GM18867 (cell line): Measurements from ENCODE around the gene ADIPOR2.
"Not testable (repeated sequence)": the region's sequence is repeated elsewhere in the genome, so short reads cannot be mapped to it uniquely, and the experiment has no call there.

Source experiments
- ATAC-seq: cut with Tn5 transposase; IDR thresholded peaks from one replicate; pipeline ENCODE4 v1.9.1; 2021; ENCODE audit warnings: mild to moderate bottlenecking, moderate library complexity; ENCODE audit not compliant: unreplicated experiment

ADIPOR2 gene

DNA sequence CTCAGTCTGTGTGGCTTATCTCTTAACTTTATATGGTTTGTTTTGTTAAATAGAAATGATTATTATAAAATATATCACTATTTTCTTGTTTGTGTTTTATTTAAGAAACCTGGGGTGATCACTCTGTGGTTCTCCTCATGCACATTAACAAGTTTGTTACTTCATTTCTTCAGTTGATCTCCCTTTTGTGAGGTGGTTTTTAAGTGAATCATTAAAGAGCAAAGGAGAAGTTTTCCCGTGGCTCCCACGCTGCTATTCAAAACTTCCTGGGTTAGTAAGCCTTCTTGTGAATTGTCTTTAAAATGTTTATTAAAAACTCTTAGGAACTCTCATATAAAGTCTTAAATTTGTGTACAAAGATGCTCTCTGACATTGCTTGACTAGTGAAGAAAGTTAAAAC is 11.8 kb downstream of the ADIPOR2 start:
- ATAC-seq = no peak

GRCh38 chr12:1703771-1704722 is 13.2 kb downstream of the ADIPOR2 start:
- no peak for ATAC-seq

GRCh38 chr12:1705774-1706631 is 15.1 kb downstream of the ADIPOR2 start:
- no peak for ATAC-seq

DNA sequence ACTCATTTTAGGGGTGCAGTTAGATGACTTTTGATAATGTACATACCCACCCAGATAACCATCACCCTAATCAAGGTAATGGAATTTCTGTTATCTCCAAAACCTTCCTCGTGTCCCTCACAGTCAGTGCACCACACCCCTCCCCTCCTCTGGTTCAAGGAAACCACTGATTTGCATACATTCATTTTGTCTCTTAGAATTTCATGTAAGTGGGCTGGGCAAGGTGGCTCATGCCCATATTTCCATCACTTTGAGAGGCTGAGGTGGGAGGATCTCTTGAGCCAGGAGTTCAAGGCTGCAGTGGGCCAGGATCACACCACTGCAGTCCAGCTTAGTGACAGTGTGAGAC is 15.7 kb downstream of the ADIPOR2 start:
- no peak for ATAC-seq

DNA sequence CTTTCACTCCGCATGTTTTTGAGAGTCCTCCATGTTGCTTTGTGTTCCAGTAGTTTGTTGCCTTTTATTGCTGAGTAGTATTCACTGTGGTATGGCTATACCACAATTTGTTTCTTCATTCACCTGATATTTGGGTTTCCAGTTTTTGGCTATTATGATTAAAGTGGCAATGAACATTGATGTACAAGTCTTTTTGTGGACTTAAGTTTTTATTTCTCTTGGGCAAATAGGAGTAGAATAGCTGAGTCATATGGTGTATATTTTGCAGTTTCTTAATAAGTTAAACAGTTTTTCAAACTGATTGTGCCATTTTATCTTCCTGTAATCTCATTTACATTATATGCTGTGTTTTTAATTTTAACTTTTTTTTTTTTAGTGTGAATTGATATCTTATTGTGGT is 16.2 kb downstream of the ADIPOR2 start:
- ATAC-seq = no peak

DNA sequence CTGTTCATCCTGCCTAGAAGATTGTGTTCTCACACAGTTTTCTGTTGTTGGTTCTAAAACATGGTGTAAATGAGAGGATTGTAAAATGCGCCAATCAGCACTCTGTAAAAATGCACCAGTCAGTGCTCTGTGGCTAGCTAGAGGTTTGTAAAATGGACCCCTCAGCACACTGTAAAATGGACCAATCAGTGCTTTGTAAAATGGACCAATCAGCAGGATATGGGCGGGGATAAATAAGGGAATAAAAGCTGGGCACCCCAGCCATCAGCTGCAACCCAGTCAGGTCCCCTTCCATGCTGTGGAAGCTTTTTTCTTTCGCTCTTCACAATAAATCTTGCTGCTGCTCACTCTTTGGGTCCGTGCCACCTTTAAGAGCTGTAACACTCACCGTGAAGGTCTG is 19.1 kb downstream of the ADIPOR2 start:
- ATAC-seq = not testable (repeated sequence)

DNA sequence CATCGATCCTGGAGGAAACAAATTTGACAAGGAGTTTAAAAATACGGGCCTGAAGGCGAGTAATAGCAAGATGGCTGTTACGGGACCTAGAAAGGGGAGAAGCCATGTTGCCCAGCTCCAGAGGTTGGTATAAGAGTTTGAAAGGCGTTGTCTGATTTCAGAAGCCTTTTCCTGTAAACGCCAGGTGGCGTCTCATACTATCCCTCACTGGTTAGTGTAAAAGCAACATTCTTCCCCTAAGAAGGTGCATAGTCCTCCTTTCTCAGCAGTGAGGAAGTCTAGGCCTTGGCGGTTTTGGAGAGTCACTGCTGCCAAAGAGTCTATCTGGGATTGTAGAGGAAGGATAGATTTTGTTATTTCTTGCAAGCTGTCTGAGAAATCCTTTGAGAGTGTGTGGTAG is 20.0 kb downstream of the ADIPOR2 start:
- ATAC-seq = not testable (repeated sequence)

DNA sequence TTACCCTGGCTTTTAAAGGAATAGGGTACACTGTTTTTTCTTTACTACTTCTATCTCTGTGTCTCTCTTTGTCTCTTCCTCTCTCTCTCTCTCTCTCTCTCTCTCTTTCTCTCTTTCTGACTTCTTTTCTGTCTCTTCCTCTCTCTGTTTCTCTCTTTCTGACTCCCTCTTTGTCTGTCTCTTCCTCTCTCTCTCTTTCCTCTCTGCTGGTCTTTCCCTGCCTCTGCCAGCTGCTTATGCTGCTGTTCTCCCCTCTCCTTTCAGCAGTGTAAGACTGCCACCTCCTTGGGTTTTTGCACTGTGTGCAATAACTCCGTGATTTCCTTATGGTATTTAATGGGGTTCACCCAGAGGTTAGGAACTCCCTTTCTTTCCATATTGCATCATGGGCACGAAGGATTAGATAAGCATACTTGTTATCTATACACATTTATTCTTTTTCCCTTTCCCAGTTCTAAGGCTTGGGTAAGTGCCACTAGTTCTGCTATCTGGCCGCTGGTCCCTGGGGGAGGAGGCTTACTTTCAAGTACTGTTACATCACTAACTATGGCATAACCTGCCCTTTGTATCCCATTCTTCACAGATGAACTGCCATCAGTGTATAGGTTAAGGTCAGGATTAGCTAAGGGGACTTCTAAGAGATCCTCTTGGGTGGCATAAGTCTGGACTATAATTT is 20.8 kb downstream of the ADIPOR2 start:
- ATAC-seq = not testable (repeated sequence)

- not testable (repeated sequence) for ATAC-seq
Measured at GRCh38 chr12:1712305-1712704, 21.4 kb downstream of the ADIPOR2 start.

DNA sequence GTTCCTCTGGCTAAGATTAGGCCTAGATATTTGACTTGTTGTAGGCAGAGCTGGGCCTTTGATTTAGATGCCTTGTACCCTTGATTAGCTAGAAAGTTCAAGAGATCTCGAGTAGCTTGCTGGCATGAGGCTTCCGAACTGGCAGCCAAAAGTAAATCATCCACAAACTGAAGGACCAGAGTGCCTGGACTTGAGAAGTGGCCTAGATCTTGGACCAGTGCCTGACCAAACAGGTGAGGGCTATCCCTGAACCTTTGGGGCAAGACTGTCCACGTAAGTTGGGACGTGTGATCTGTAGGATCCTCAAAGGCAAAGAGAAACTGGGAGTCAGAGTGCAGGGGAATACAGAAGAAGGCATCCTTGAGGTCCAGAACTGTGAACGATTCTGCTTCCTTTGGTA is 22.0 kb downstream of the ADIPOR2 start:
- not testable (repeated sequence) for ATAC-seq

- not testable (repeated sequence) for ATAC-seq
Measured at GRCh38 chr12:1713783-1714348, 23.0 kb downstream of the ADIPOR2 start.

- ATAC-seq = not testable (repeated sequence)
Measured at GRCh38 chr12:1715459-1715858, 24.6 kb downstream of the ADIPOR2 start.

GRCh38 chr12:1716215-1716862 is 25.5 kb downstream of the ADIPOR2 start:
- peak; percentile 55 for ATAC-seq

- no peak for ATAC-seq
Measured at GRCh38 chr12:1716911-1717310, 26.0 kb downstream of the ADIPOR2 start.

DNA sequence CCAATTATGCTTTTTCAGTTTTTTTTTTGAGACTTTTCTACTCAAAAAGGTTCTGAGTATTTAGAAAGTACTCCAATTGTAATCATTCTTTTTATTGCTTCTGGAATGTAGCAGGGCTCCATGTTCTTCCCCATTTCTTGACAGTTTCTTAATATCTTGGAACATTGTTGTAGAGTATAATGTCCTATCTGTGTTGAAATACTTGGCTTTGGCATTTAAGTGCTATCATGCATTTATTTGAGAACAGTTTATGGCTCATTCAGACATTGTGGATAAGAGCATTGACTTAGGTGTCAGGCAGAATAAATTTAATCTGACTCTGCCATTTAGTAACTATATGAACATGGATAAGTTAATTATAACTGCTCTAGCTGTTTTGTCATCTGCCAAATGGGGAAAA is 28.3 kb downstream of the ADIPOR2 start:
- no peak for ATAC-seq

GRCh38 chr12:1720494-1720893 is 29.6 kb downstream of the ADIPOR2 start:
- ATAC-seq = no peak

GRCh38 chr12:1723721-1724120 is 32.9 kb downstream of the ADIPOR2 start:
- no peak for ATAC-seq

DNA sequence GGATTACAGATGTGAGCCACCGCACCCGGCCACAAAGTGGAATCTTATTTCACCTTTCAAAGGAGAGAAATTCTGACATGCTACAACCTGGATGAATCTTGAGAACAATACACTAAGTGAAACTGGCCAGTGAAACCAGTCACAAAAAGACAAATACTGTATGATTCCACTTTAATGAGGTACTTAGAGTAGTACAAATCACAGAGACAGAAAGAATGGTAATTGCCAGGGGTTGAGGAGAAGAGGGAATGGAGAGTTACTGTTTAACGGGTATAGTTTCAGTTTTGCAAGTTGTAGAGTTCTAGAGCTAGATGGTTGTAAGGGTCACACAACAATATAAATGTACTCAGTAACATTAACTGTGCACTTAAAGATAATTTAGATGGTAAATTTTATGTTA is 33.4 kb downstream of the ADIPOR2 start:
- no peak for ATAC-seq

DNA sequence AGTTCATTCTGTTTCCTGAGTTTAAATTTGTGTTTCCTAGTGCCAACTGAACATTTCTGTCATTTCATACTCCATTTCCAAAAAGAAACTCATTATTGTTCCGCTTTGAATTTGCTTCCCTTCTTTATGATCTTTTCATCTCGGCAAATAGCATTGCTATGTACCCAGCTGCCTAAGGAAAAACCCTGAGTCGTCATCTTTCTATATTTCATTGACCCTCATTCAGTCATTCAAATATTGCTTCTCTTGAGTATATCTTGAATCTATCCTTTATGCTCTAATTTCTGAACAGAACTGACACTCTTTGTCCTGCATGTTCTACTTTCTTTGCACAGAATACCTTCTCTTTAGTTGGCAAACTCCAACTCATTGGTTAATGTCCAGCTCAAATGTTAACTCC is 35.9 kb downstream of the ADIPOR2 start:
- ATAC-seq = no peak

DNA sequence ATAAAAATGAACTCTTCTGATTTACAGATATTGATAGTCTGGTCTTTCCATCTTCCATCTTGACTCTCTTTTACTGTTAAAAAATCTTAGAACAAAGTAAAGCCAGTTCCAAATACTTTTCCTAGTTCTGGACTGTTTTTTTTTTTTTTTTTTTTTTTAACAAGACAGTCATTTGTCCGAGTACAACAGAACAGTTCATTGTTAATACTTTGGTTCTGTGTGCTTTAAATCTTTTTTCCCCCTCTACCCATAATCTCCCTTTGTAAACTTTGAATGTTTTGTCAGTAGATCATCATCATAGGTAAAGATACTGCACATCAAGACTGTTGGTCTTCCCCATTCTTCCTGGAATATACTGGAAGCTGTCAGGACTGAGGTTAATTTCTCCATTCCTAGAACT is 38.0 kb downstream of the ADIPOR2 start:
- no peak for ATAC-seq
